ENCODE measurements around the gene LDLR.
A peak's percentile ranks its signal among the peaks of the same experiment; 100 is the strongest.
"Not testable (repeated sequence)": the region's sequence is repeated elsewhere in the genome, so short reads cannot be mapped to it uniquely, and the experiment has no call there.

Gene LDLR

GRCh38 chr19:11154683-11155047, 65.4 kb downstream of the LDLR start:
- no peak for TF ChIP-seq ZNF274 (IDR thresholded peaks at IDR 0.05; ENCODE audit: low read depth, low read length)

GRCh38 chr19:11155373-11156120, 66.3 kb downstream of the LDLR start, which contains the start of gene SPC24:
TSS of gene SPC24 (minus strand) at chr19:11155782. CDS start at chr19:11155776, 6 bp downstream.
- H3K4me3 ChIP-seq (ENCODE audit: low read length): peak within 1 kb of the TSS; percentile 76
- TF ChIP-seq ZNF274 (IDR thresholded peaks at IDR 0.05; ENCODE audit: low read depth, low read length): no peak

More at GRCh38 chr19:11154683-11155047, 65.4 kb downstream of the LDLR start:
- H3K4me3 ChIP-seq (ENCODE audit: low read length): peak overlapping the region; percentile 76

GRCh38 chr19:11159598-11160439, 70.6 kb downstream of the LDLR start:
- no peak overlapping the region for H3K4me3 ChIP-seq (ENCODE audit: low read length)
- no peak for TF ChIP-seq ZNF274 (IDR thresholded peaks at IDR 0.05; ENCODE audit: low read depth, low read length)

GRCh38 chr19:11160440-11160768, 71.1 kb downstream of the LDLR start:
- H3K4me3 ChIP-seq (ENCODE audit: low read length): not testable (repeated sequence)

- no peak overlapping the region for H3K4me3 ChIP-seq (ENCODE audit: low read length)
- TF ChIP-seq ZNF274 (IDR thresholded peaks at IDR 0.05; ENCODE audit: low read depth, low read length): no peak
Measured at GRCh38 chr19:11164296-11164695, 75.0 kb downstream of the LDLR start.

GRCh38 chr19:11164879-11165406, 75.7 kb downstream of the LDLR start:
- no peak for TF ChIP-seq ZNF274 (IDR thresholded peaks at IDR 0.05; ENCODE audit: low read depth, low read length)
- H3K4me3 ChIP-seq (ENCODE audit: low read length): no peak overlapping the region

GRCh38 chr19:11165486-11166030, 76.3 kb downstream of the LDLR start:
- H3K4me3 ChIP-seq (ENCODE audit: low read length): no peak overlapping the region

GRCh38 chr19:11166281-11167142, 77.2 kb downstream of the LDLR start:
- TF ChIP-seq ZNF274 (IDR thresholded peaks at IDR 0.05; ENCODE audit: low read depth, low read length): no peak
- no peak overlapping the region for H3K4me3 ChIP-seq (ENCODE audit: low read length)

More at GRCh38 chr19:11165486-11166030, 76.3 kb downstream of the LDLR start:
- TF ChIP-seq ZNF274 (IDR thresholded peaks at IDR 0.05; ENCODE audit: low read depth, low read length): no peak

GRCh38 chr19:11168568-11168967, 79.3 kb downstream of the LDLR start:
- H3K4me3 ChIP-seq (ENCODE audit: low read length): no peak overlapping the region
- no peak for TF ChIP-seq ZNF274 (IDR thresholded peaks at IDR 0.05; ENCODE audit: low read depth, low read length)

GRCh38 chr19:11169896-11170678, 80.8 kb downstream of the LDLR start:
- no peak for TF ChIP-seq ZNF274 (IDR thresholded peaks at IDR 0.05; ENCODE audit: low read depth, low read length)
- no peak overlapping the region for H3K4me3 ChIP-seq (ENCODE audit: low read length)

GRCh38 chr19:11171144-11171543, 81.9 kb downstream of the LDLR start:
- no peak overlapping the region for H3K4me3 ChIP-seq (ENCODE audit: low read length)
- TF ChIP-seq ZNF274 (IDR thresholded peaks at IDR 0.05; ENCODE audit: low read depth, low read length): no peak

GRCh38 chr19:11172576-11172975, 83.3 kb downstream of the LDLR start:
- TF ChIP-seq ZNF274 (IDR thresholded peaks at IDR 0.05; ENCODE audit: low read depth, low read length): no peak
- H3K4me3 ChIP-seq (ENCODE audit: low read length): no peak overlapping the region
